ENCODE results near the gene RHBDD1.

GRCh38 chr2:226934546-226935201 lies 98.8 kb downstream of the RHBDD1 start:
- TF ChIP-seq CTCF (IDR thresholded peaks at IDR 0.05; ENCODE audit: insufficient read depth, low read length, poor library complexity, severe bottlenecking) (no peak), EZH2phosphoT487 (conservative IDR thresholded peaks at IDR 0.05; ENCODE audit: low read length) (no peak)

Measured in SU-DHL-6 (cell line).